Osteoblast (primary cell): ENCODE results near the gene PACSIN2. TPM values are rescaled to one million over a fixed set of nuclear protein-coding genes. Genes with fewer than 3 reads are reported as not detected.

Source experiments
- DNase-seq: peaks from one replicate; pipeline ENCODE4 v3.0.0; 2011; ENCODE audit warnings: low spot score, mixed read lengths; ENCODE audit not compliant: insufficient read length; ENCODE audit errors: missing footprints
- H2AFZ ChIP-seq: 2 replicates; pipeline ENCODE4 v1.6.0; 2011; ENCODE audit warnings: mild to moderate bottlenecking, low read length
- H3K27ac ChIP-seq: 2 replicates; pipeline ENCODE4 v1.5.1; 2011; ENCODE audit warnings: mild to moderate bottlenecking, low read depth, low read length, moderate library complexity
- H3K27me3 ChIP-seq: 2 replicates; pipeline ENCODE4 v1.6.0; 2012; ENCODE audit warnings: mild to moderate bottlenecking, control low read depth, inconsistent platforms, low read length, moderate library complexity; ENCODE audit not compliant: insufficient read depth
- H3K36me3 ChIP-seq: 2 replicates; pipeline ENCODE4 v1.5.1; 2011; ENCODE audit warnings: mild to moderate bottlenecking, low read length, control low read depth, moderate library complexity; ENCODE audit not compliant: insufficient read depth
- H3K4me1 ChIP-seq: 2 replicates; pipeline ENCODE4 v1.5.1; 2011; ENCODE audit warnings: mild to moderate bottlenecking, low read length, control low read depth, moderate library complexity; ENCODE audit not compliant: insufficient read depth
- H3K4me2 ChIP-seq: 2 replicates; pipeline ENCODE4 v1.6.0; 2011; ENCODE audit warnings: mild to moderate bottlenecking, low read length; ENCODE audit not compliant: insufficient read depth
- H3K4me3 ChIP-seq: fragments of 200-600 bp; sonication (generic); 3 replicates; pipeline ENCODE4 v1.5.1; 2012; ENCODE audit warnings: mild to moderate bottlenecking, low read length, inconsistent platforms; ENCODE audit not compliant: insufficient read depth
- H3K79me2 ChIP-seq: 2 replicates; pipeline ENCODE4 v1.6.0; 2012; ENCODE audit warnings: mild to moderate bottlenecking, low read length, control low read depth, inconsistent platforms; ENCODE audit not compliant: insufficient read depth
- H3K9me3 ChIP-seq: 2 replicates; pipeline ENCODE4 v1.5.1; 2011; ENCODE audit warnings: low read depth, low read length, control low read depth
- H4K20me1 ChIP-seq: 2 replicates; pipeline ENCODE4 v1.6.0; 2012; ENCODE audit warnings: mild to moderate bottlenecking, low read length, control low read depth; ENCODE audit not compliant: insufficient read depth
- CTCF ChIP-seq: IDR thresholded peaks from 2 replicates; pipeline ENCODE4 v1.5.1; 2011; ENCODE audit warnings: mild to moderate bottlenecking, low read depth, low read length, moderate library complexity; ENCODE audit errors: extremely low read depth
- total RNA-seq: library from RNA; depleted of rRNA; stranded (reverse); fragments of >200 nt; gene quantifications from 2 replicates; pipeline ENCODE4 v1.2.3, GENCODE V29; 2012

The PACSIN2 gene
- total RNA-seq, 1 donor: 38.0 TPM

- no peak for TF ChIP-seq CTCF
- Histone ChIP-seq H3K79me2 (peaks cover 97% of the 10 kb centered on the region), H4K20me1 (peaks cover 34% of the 10 kb centered on the region), H3K27me3 (no peaks in the 10 kb centered on the region), H3K4me3 (no peak overlapping the region), H2AFZ (no peak overlapping the region), H3K27ac (peak overlapping the region; percentile 76), H3K4me2 (no peak overlapping the region), H3K36me3 (peaks cover 3% of the 10 kb centered on the region), H3K9me3 (no peaks in the 10 kb centered on the region), H3K4me1 (peaks cover 22% of the 10 kb centered on the region)
- no peak for DNase-seq
Observed at GRCh38 chr22:42958937-42959336, 56.0 kb downstream of the PACSIN2 start.

GRCh38 chr22:42957958-42958357 is 57.0 kb downstream of the PACSIN2 start:
- H4K20me1 ChIP-seq: peaks cover 32% of the 10 kb centered on the region
- TF ChIP-seq CTCF: no peak
- peak overlapping the region; percentile 20 for H3K27ac ChIP-seq
- peaks cover 22% of the 10 kb centered on the region for H3K4me1 ChIP-seq
- peaks cover 97% of the 10 kb centered on the region for H3K79me2 ChIP-seq
- H3K4me2 ChIP-seq: peak overlapping the region; percentile 8
- H3K4me3 ChIP-seq: no peak overlapping the region
- no peaks in the 10 kb centered on the region for H3K9me3 ChIP-seq
- H3K27me3 ChIP-seq: no peaks in the 10 kb centered on the region
- no peak for DNase-seq
- H2AFZ ChIP-seq: no peak overlapping the region
- H3K36me3 ChIP-seq: no peaks in the 10 kb centered on the region

GRCh38 chr22:42957544-42957943 is 57.4 kb downstream of the PACSIN2 start:
- Histone ChIP-seq H3K79me2 (peaks cover 98% of the 10 kb centered on the region), H2AFZ (no peak overlapping the region), H4K20me1 (peaks cover 32% of the 10 kb centered on the region), H3K9me3 (no peaks in the 10 kb centered on the region), H3K36me3 (no peaks in the 10 kb centered on the region), H3K27me3 (no peaks in the 10 kb centered on the region), H3K4me1 (peaks cover 22% of the 10 kb centered on the region), H3K4me2 (no peak overlapping the region), H3K4me3 (no peak overlapping the region), H3K27ac (no peak overlapping the region)
- no peak for TF ChIP-seq CTCF
- no peak for DNase-seq

- no peaks in the 10 kb centered on the region for H3K36me3 ChIP-seq
- H3K9me3 ChIP-seq: no peaks in the 10 kb centered on the region
- no peaks in the 10 kb centered on the region for H3K27me3 ChIP-seq
- H3K79me2 ChIP-seq: peaks cover 97% of the 10 kb centered on the region
- no peak overlapping the region for H3K4me2 ChIP-seq
- DNase-seq: no peak
- no peak overlapping the region for H3K27ac ChIP-seq
- no peak overlapping the region for H2AFZ ChIP-seq
- H3K4me1 ChIP-seq: peaks cover 22% of the 10 kb centered on the region
- H4K20me1 ChIP-seq: peaks cover 36% of the 10 kb centered on the region
- H3K4me3 ChIP-seq: no peak overlapping the region
- TF ChIP-seq CTCF: no peak
Observed at GRCh38 chr22:42955848-42956247, 59.1 kb downstream of the PACSIN2 start.
